ENCODE data around the gene PARP9. TPM values are rescaled to one million over a fixed set of nuclear protein-coding genes. Genes with fewer than 3 reads are reported as not detected.

Gene PARP9
- 1.5 TPM for polyA plus RNA-seq (2013, experiment 1 of 2)
- polyA plus RNA-seq (2013, experiment 2 of 2), result 1.3 TPM

DNA sequence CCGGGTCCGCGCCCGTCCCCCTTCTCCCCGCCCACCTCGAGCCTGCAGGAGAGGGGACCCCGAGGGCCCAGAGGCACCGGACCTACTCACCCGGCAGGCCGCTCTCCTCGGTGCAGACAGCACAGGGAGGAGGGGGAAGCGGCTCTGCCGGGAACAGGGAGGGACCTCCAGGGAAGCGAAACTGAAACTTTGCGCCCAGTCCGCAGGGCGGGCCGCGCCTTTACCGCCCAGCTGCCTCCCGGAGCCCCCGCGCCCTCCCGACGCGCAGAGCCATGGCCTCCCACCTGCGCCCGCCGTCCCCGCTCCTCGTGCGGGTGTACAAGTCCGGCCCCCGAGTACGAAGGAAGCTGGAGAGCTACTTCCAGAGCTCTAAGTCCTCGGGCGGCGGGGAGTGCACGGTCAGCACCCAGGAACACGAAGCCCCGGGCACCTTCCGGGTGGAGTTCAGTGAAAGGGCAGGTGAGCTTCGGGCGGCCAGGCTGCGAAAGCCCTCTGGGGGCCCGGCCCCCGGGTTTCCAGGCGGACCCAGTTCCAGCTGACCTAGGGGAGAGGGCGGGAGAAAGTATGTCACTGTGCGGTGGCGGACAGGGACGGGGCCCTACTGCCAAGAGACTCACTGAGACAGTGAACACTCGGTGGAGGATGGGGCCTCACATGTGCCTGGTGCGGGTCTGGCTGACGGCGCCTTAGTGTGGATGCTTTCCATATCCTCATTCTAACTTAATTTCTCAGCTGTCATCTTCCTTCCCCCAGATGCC is at the start of gene PARP9, which contains the start of gene DTX3L:
PARP9 (minus strand) TSS at position 146 of the 758 bp plus-strand sequence. CDS start 4,680 bp downstream, outside the sequence.
DTX3L (plus strand) TSS at position 184 of the 758 bp plus-strand sequence; CDS start at position 273, 89 bp downstream.
- peak within 1 kb of the TSS; percentile 46 for H3K4me3 ChIP-seq (ENCODE audit: extremely low read depth, insufficient read depth, low read length, poor library complexity, severe bottlenecking)
- no peak within 1 kb of the TSS for H3K27ac ChIP-seq (ENCODE audit: low read depth, low read length, severe bottlenecking)
- H3K9me3 ChIP-seq (ENCODE audit: control insufficient read depth, low read length), result no peaks in the 10 kb centered on the region
- 3% methylated on average over 33 to 38 of the region's 56 CpGs for WGBS, 2 experiments (ENCODE audit: insufficient coverage in 2 of 2)
- H3K4me1 ChIP-seq (ENCODE audit: control insufficient read depth, insufficient read depth, low read length, poor library complexity, severe bottlenecking), result peaks cover 6% of the 10 kb centered on the region
- H3K36me3 ChIP-seq (ENCODE audit: control insufficient read depth, insufficient read depth, low read length), result no peaks in the 10 kb centered on the region

DNA sequence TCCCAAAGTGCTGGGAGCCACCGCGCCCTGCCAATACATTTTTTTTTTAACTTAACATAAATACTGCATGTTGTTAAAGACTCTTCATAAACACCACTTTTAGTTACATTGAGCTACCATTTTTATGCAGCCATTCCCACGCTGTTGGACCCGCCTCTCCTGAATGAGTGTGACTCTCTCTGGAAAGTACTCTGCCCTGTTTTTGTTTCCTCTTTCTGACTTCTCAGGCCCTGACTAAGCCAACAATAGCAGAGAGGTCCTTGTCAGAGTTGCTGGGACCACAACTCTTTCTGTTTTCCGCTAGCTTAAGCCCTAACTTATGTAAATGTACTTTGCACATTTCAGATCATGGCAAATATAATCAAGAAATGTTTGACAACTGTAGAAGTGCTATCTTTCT is 48.6 kb upstream of the PARP9 start:
- 95 to 100% methylated on average over 4 of the region's 5 CpGs for WGBS, 2 experiments (ENCODE audit: insufficient coverage in 2 of 2)
- Histone ChIP-seq H3K36me3 (ENCODE audit: control insufficient read depth, insufficient read depth, low read length) (no peaks in the 10 kb centered on the region), H3K9me3 (ENCODE audit: control insufficient read depth, low read length) (no peaks in the 10 kb centered on the region), H3K4me3 (ENCODE audit: extremely low read depth, insufficient read depth, low read length, poor library complexity, severe bottlenecking) (no peak overlapping the region), H3K4me1 (ENCODE audit: control insufficient read depth, insufficient read depth, low read length, poor library complexity, severe bottlenecking) (peaks cover 5% of the 10 kb centered on the region), H3K27ac (ENCODE audit: low read depth, low read length, severe bottlenecking) (peak overlapping the region; percentile 13)

DNA sequence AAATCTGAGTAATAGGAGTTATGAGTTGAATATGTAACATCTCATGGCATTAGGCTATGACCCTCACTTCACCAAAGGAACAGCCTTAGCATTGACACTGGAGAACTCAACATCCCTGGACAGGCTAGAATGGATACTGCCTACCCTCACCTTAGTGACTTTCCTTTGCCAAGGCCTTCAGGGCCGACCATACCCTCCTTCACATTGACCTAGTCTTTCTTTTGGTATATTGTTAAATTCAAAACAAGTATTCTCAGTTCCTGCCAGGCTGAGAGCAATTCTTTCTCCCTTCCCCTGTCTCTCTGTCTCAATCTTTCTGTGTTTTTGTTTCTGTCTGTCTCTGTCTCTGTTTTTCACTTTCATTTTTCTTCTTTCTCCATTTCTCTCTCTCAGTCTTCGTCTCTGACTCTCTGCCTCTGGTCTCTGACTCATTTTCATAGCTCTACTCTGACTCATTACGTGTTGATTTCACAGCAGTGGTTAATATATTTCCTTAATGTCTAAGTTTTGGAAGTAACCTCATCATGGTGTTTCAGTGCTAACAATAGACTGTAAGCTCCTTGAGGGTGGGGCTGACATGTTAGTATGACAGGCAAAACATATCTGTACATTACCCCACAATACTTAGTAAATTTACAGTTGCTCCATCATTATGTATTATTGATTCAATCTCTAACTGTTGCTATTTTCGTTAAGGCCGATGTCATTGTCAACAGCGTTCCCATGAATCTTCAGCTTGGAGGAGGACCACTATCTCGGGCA is 45.9 kb upstream of the PARP9 start:
- no peak overlapping the region for H3K27ac ChIP-seq (ENCODE audit: low read depth, low read length, severe bottlenecking)

DNA sequence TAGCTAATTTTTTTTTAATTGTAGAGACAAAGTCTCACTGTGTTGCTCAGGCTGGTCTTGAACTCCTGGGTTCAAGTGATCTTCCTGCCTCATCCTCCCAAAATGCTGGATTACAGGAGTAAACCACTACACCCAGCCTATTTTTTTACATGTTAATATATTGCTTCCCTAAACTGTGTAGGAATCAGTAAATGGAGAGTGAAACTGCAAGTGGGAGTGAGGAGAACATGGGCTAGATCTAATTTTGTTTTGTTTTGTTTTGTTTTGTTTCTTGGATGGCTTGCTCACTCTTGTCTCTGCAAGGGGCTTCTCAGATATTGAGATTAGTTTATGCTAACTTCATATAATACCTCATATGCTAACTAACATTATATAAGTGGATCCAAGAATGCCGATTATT is 44.8 kb upstream of the PARP9 start:
- no peaks in the 10 kb centered on the region for H3K9me3 ChIP-seq (ENCODE audit: control insufficient read depth, low read length)
- no peak overlapping the region for H3K4me3 ChIP-seq (ENCODE audit: extremely low read depth, insufficient read depth, low read length, poor library complexity, severe bottlenecking)
- H3K36me3 ChIP-seq (ENCODE audit: control insufficient read depth, insufficient read depth, low read length), result no peaks in the 10 kb centered on the region
- no CpG with 5 or more reads among the region's 1 CpG for WGBS, 2 experiments (ENCODE audit: insufficient coverage in 2 of 2)
- H3K4me1 ChIP-seq (ENCODE audit: control insufficient read depth, insufficient read depth, low read length, poor library complexity, severe bottlenecking), result peaks cover 5% of the 10 kb centered on the region
- no peak overlapping the region for H3K27ac ChIP-seq (ENCODE audit: low read depth, low read length, severe bottlenecking)

More for the DNA sequence above, 45.9 kb upstream of the PARP9 start:
- H3K36me3 ChIP-seq (ENCODE audit: control insufficient read depth, insufficient read depth, low read length), result no peaks in the 10 kb centered on the region
- no peak overlapping the region for H3K4me3 ChIP-seq (ENCODE audit: extremely low read depth, insufficient read depth, low read length, poor library complexity, severe bottlenecking)
- no peaks in the 10 kb centered on the region for H3K9me3 ChIP-seq (ENCODE audit: control insufficient read depth, low read length)
- H3K4me1 ChIP-seq (ENCODE audit: control insufficient read depth, insufficient read depth, low read length, poor library complexity, severe bottlenecking), result peaks cover 5% of the 10 kb centered on the region
- 92 to 98% methylated on average over 5 of the region's 7 CpGs for WGBS, 2 experiments (ENCODE audit: insufficient coverage in 2 of 2)

DNA sequence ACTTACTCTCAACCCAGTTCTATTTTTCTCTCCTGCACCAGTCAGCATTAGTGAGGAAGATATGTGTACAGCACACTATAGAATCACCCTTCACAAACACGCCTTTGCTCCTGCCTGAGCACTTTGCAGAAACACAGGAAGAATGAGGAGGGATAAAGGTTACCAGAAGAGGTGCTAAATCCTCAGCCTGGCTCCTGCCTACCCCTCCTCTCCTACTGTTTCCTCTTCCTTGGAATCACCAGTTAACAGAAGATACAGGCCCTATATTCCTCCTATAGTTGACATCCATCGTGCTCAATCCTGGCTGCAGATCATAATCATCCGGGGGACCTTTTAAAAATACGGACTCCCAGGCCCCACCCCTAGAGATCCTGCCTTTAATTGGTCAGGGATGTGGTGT is 42.2 kb upstream of the PARP9 start:
- Histone ChIP-seq H3K4me3 (ENCODE audit: extremely low read depth, insufficient read depth, low read length, poor library complexity, severe bottlenecking) (no peak overlapping the region), H3K27ac (ENCODE audit: low read depth, low read length, severe bottlenecking) (no peak overlapping the region), H3K9me3 (ENCODE audit: control insufficient read depth, low read length) (no peaks in the 10 kb centered on the region), H3K4me1 (ENCODE audit: control insufficient read depth, insufficient read depth, low read length, poor library complexity, severe bottlenecking) (peaks cover 5% of the 10 kb centered on the region), H3K36me3 (ENCODE audit: control insufficient read depth, insufficient read depth, low read length) (no peaks in the 10 kb centered on the region)
- WGBS, 2 experiments (ENCODE audit: insufficient coverage in 2 of 2), result 100% methylated on average over 1 of the region's 4 CpGs; no CpG with 5 or more reads in 1 of the 2 experiments

DNA sequence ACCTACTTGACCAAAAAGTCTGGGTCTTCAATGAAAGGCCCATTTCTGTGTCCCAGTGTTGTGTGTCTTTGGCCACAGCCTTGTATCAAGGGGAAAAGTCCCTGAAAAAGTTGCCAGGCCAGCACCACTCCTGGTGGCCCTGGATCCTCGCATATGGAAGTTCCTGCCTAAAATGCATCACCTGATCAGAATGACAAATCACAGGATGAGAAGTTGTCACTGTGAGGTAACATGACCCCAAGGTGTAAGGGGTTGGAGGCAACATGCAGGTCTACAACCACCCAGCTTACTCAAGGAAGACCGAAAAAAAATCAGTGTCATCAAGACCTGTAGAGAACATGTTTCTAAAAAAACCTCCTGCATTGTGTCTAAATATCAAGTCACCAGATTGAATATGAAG is 39.0 kb upstream of the PARP9 start:
- Histone ChIP-seq H3K27ac (ENCODE audit: low read depth, low read length, severe bottlenecking) (no peak overlapping the region), H3K4me3 (ENCODE audit: extremely low read depth, insufficient read depth, low read length, poor library complexity, severe bottlenecking) (no peak overlapping the region), H3K4me1 (ENCODE audit: control insufficient read depth, insufficient read depth, low read length, poor library complexity, severe bottlenecking) (no peaks in the 10 kb centered on the region), H3K36me3 (ENCODE audit: control insufficient read depth, insufficient read depth, low read length) (no peaks in the 10 kb centered on the region), H3K9me3 (ENCODE audit: control insufficient read depth, low read length) (no peaks in the 10 kb centered on the region)
- WGBS, 2 experiments (ENCODE audit: insufficient coverage in 2 of 2), result 50 to 89% methylated on average over 1 of the region's 2 CpGs

DNA sequence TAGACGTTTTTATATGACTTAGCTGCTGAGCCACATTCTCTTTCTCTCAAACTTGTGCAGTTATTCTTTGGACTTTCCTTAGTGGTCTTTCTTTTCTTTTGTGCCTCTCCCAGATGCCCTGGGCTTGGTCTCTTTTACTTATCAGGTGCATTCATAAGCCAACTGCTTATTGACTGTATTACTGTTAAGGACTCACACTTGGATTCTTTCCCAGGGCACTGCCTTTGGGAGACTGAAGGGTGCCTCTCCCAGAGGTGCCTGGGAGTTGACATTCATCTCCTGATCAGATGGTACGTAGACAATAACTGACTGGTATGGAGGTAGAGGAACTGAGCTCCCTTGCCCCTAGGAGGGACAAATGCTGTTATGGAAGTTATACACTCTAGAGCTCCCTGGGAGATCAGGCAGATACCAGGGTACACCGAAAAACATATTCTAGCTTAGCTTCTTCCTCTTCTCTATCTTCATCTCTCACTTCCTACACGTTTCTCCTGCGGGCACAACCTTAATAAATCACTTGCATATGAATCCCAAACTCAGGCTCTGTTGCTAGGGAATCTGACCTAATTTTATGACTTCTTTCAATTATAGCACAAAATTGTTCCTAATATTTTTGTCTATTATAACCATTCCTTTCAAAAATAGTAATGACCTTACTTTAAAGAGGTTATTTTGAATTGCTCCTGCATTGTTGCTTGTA is 38.1 kb upstream of the PARP9 start:
- no peaks in the 10 kb centered on the region for H3K9me3 ChIP-seq (ENCODE audit: control insufficient read depth, low read length)
- 100% methylated on average over 3 to 4 of the region's 5 CpGs for WGBS, 2 experiments (ENCODE audit: insufficient coverage in 2 of 2)

DNA sequence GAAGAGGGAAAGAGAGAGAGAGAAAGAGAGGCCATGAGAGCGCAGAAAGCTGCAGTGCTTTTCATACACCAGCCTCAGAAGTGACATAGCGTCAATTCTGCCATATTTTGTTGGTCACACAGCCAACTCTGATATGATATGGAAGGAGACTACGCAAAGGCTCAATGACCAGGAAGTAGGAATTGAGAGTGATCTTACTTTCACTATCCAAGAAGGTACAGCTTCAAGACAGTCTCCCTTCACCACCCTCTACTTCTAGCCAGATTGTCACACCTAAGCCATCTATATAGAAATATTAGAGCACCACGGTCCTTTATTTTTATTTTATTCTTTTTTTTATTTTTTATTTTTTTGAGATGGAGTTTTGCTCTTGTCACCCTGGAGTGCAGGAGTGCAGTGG is 34.5 kb upstream of the PARP9 start:
- WGBS, 2 experiments (ENCODE audit: insufficient coverage in 2 of 2), result 95 to 100% methylated on average over 1 to 3 of the region's 4 CpGs
- Histone ChIP-seq H3K4me3 (ENCODE audit: extremely low read depth, insufficient read depth, low read length, poor library complexity, severe bottlenecking) (no peak overlapping the region), H3K27ac (ENCODE audit: low read depth, low read length, severe bottlenecking) (no peak overlapping the region), H3K4me1 (ENCODE audit: control insufficient read depth, insufficient read depth, low read length, poor library complexity, severe bottlenecking) (no peaks in the 10 kb centered on the region), H3K9me3 (ENCODE audit: control insufficient read depth, low read length) (no peaks in the 10 kb centered on the region), H3K36me3 (ENCODE audit: control insufficient read depth, insufficient read depth, low read length) (no peaks in the 10 kb centered on the region)

More for the DNA sequence above, 38.1 kb upstream of the PARP9 start:
- H3K4me1 ChIP-seq (ENCODE audit: control insufficient read depth, insufficient read depth, low read length, poor library complexity, severe bottlenecking), result no peaks in the 10 kb centered on the region
- no peaks in the 10 kb centered on the region for H3K36me3 ChIP-seq (ENCODE audit: control insufficient read depth, insufficient read depth, low read length)
- no peak overlapping the region for H3K27ac ChIP-seq (ENCODE audit: low read depth, low read length, severe bottlenecking)
- H3K4me3 ChIP-seq (ENCODE audit: extremely low read depth, insufficient read depth, low read length, poor library complexity, severe bottlenecking), result no peak overlapping the region

DNA sequence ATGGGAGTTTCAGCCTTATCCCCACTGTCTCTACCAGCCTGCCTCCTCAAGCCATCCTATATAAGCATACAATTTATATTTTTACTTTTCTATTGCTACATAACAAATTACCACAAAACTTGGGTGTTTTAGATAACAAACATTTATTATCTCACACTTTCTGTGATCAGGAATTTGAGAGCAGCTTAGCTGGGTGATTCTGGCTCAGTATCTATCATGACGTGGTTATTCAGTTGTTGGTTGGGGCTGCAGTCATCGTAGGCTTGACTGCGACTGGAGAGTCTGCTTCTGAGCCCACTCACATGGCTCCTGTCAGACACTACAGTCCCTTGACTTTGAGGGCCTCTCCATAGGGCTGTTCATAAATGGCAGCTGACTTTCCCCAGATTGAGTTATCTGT is 34.1 kb upstream of the PARP9 start:
- 94 to 100% methylated on average over 2 of the region's 3 CpGs for whole genome bisulfite sequencing, 2 experiments (ENCODE audit: insufficient coverage in 2 of 2)
- Histone ChIP-seq H3K4me3 (ENCODE audit: extremely low read depth, insufficient read depth, low read length, poor library complexity, severe bottlenecking) (no peak overlapping the region), H3K9me3 (ENCODE audit: control insufficient read depth, low read length) (no peaks in the 10 kb centered on the region), H3K4me1 (ENCODE audit: control insufficient read depth, insufficient read depth, low read length, poor library complexity, severe bottlenecking) (no peaks in the 10 kb centered on the region), H3K27ac (ENCODE audit: low read depth, low read length, severe bottlenecking) (no peak overlapping the region), H3K36me3 (ENCODE audit: control insufficient read depth, insufficient read depth, low read length) (no peaks in the 10 kb centered on the region)

DNA sequence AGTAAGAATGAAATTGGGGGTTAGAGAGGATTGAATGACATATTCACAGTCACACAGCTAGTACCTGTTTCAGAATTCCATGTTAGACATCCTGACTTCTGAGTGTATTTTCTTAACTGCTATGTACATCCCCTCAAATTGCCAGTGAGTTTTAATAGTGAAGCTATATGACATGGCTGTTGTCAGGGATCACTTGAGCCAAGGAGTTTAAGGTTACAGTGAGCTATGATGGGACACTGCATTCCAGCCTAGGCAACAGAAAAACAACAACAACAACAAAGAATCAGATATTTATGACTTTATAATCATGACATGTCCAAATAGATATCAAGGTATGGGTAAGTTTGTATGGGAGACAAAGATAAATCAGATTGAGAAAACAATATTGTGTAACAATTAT is 29.9 kb upstream of the PARP9 start:
- Histone ChIP-seq H3K36me3 (ENCODE audit: control insufficient read depth, insufficient read depth, low read length) (no peaks in the 10 kb centered on the region), H3K27ac (ENCODE audit: low read depth, low read length, severe bottlenecking) (no peak overlapping the region), H3K9me3 (ENCODE audit: control insufficient read depth, low read length) (no peaks in the 10 kb centered on the region), H3K4me1 (ENCODE audit: control insufficient read depth, insufficient read depth, low read length, poor library complexity, severe bottlenecking) (no peaks in the 10 kb centered on the region), H3K4me3 (ENCODE audit: extremely low read depth, insufficient read depth, low read length, poor library complexity, severe bottlenecking) (no peak overlapping the region)

Data from mesodermal cell (in vitro differentiated cells).